Karpas-422 (cell line): ENCODE results near the gene RABL3. TPM values are rescaled to one million over a fixed set of nuclear protein-coding genes. Genes with fewer than 3 reads are reported as not detected.

Experiments
- DNase-seq: peaks from one replicate; pipeline ENCODE4 v3.0.0-alpha.2; 2015
- H2AFZ ChIP-seq: fragments of 200-600 bp; sonication (generic); 2 replicates; pipeline ENCODE4 v1.6.1; 2014; ENCODE audit warnings: antibody characterized with exemption, low read length, mixed read lengths
- H3K27ac ChIP-seq: fragments of 200-600 bp; sonication (generic); 2 replicates; pipeline ENCODE4 v1.5.1; 2014; ENCODE audit warnings: mild to moderate bottlenecking, low read length, moderate library complexity
- H3K27me3 ChIP-seq: fragments of 200-600 bp; sonication (generic); 2 replicates; pipeline ENCODE4 v1.6.1; 2014; ENCODE audit warnings: low read length, mixed read lengths
- H3K36me3 ChIP-seq: fragments of 200-600 bp; sonication (generic); 2 replicates; pipeline ENCODE4 v1.6.1; 2014; ENCODE audit warnings: low read length, mixed read lengths; ENCODE audit not compliant: insufficient read depth
- H3K4me1 ChIP-seq: fragments of 200-600 bp; sonication (generic); 2 replicates; pipeline ENCODE4 v1.6.1; 2014; ENCODE audit warnings: mild to moderate bottlenecking, low read length, mixed read lengths
- H3K4me2 ChIP-seq: fragments of 200-600 bp; sonication (generic); 2 replicates; pipeline ENCODE4 v1.6.1; 2014; ENCODE audit warnings: low read length, low read depth, mild to moderate bottlenecking; ENCODE audit not compliant: poor library complexity, severe bottlenecking
- H3K4me3 ChIP-seq: fragments of 200-600 bp; sonication (generic); 2 replicates; pipeline ENCODE4 v1.5.1; 2014; ENCODE audit warnings: mild to moderate bottlenecking, antibody characterized with exemption, low read length, mixed read lengths
- H3K79me2 ChIP-seq: fragments of 200-600 bp; sonication (generic); 2 replicates; pipeline ENCODE4 v1.6.1; 2014; ENCODE audit warnings: mild to moderate bottlenecking, low read length, mixed read lengths
- H3K9ac ChIP-seq: fragments of 200-600 bp; sonication (generic); 2 replicates; pipeline ENCODE4 v1.6.0; 2014; ENCODE audit warnings: low read length
- H3K9me2 ChIP-seq: fragments of 200-600 bp; sonication (generic), shearing (Covaris generic); replicated peaks from 2 replicates; pipeline ENCODE4 v1.6.0; 2014; ENCODE audit warnings: mild to moderate bottlenecking, low read length, moderate library complexity; ENCODE audit not compliant: insufficient read depth
- H3K9me3 ChIP-seq: fragments of 300-700, 200-600 bp; sonication (generic); 2 replicates; pipeline ENCODE4 v1.6.1; 2014; ENCODE audit warnings: low read length, mixed read lengths
- H4K20me1 ChIP-seq: fragments of 200-600 bp; sonication (generic); 2 replicates; pipeline ENCODE4 v1.6.1; 2014; ENCODE audit warnings: mild to moderate bottlenecking, antibody characterized with exemption, low read length, low read depth; ENCODE audit not compliant: insufficient read depth
- total RNA-seq: library from RNA; depleted of rRNA; stranded (reverse); fragments of >200 nt; shearing (Covaris generic); gene quantifications from 2 replicates; pipeline ENCODE4 v1.2.3, GENCODE V29; 2014; ENCODE audit warnings: low replicate concordance

The RABL3 gene
- total RNA-seq, 1 experiment from 2014 or later: 15.2 TPM

DNA sequence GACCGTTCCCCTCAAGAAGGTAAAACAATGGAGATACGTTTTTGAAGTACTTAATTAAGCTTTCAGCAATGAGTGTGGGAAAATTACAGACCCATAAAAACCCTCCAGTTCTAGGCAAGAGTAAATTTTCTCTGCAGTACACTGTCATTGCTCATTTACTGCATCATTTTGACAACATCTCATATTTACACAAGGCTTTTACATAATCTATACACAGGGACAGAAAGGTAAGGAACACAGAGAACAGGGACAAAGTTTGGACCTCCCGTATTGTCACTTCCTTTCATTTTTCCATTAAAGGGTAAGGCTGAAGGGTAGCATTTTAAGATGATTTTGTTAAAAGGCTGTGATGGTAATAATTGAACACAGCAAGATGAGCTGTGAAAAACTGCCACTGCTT lies 52.9 kb downstream of the RABL3 start:
- peaks cover 12% of the 10 kb centered on the region for H3K4me1 ChIP-seq
- no peaks in the 10 kb centered on the region for H3K9me3 ChIP-seq
- H2AFZ ChIP-seq: no peak overlapping the region
- no peak overlapping the region for H3K27ac ChIP-seq
- H3K4me2 ChIP-seq: no peak overlapping the region
- no peaks in the 10 kb centered on the region for H3K9me2 ChIP-seq
- no peak overlapping the region for H3K4me3 ChIP-seq
- no peaks in the 10 kb centered on the region for H3K36me3 ChIP-seq
- no peaks in the 10 kb centered on the region for H3K79me2 ChIP-seq
- no peak for DNase-seq
- H4K20me1 ChIP-seq: no peaks in the 10 kb centered on the region
- H3K27me3 ChIP-seq: no peaks in the 10 kb centered on the region
- no peak overlapping the region for H3K9ac ChIP-seq

DNA sequence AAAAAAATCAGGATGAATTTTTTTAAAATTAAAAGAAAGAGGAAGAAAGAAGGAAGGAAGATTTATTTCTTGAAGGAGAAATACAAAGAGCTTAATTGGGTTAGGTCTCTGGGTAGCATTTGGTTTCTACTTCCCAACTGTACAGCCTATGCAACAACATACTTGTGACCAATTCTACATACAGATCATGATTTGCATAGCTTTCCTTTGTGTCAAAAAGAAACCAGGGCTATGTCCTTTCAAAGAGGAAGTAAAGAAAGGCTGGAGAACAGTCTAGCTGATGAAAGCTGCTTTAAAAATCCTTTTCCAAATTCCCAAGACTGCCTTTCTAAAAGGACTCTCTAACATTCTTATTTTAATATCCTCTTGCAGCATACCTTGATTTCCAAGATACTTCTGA lies 54.2 kb downstream of the RABL3 start:
- Histone ChIP-seq H3K27ac (peak overlapping the region; percentile 77), H3K9me3 (no peaks in the 10 kb centered on the region), H3K79me2 (no peaks in the 10 kb centered on the region), H2AFZ (no peak overlapping the region), H4K20me1 (no peaks in the 10 kb centered on the region), H3K4me1 (peaks cover 12% of the 10 kb centered on the region), H3K9ac (peak overlapping the region; percentile 36; the same call in 1 of the 2 replicates), H3K36me3 (no peaks in the 10 kb centered on the region), H3K4me2 (peak overlapping the region; percentile 71), H3K9me2 (no peaks in the 10 kb centered on the region), H3K27me3 (no peaks in the 10 kb centered on the region), H3K4me3 (peak overlapping the region; percentile 40)
- DNase-seq: peak; percentile 72

GRCh38 chr3:120685411-120685810 lies 56.9 kb downstream of the RABL3 start:
- Histone ChIP-seq H3K9me2 (no peaks in the 10 kb centered on the region), H3K4me3 (no peak overlapping the region), H3K27me3 (no peaks in the 10 kb centered on the region), H3K36me3 (no peaks in the 10 kb centered on the region), H3K27ac (no peak overlapping the region), H4K20me1 (no peaks in the 10 kb centered on the region), H3K79me2 (no peaks in the 10 kb centered on the region), H3K9ac (no peak overlapping the region), H3K4me1 (peaks cover 12% of the 10 kb centered on the region), H2AFZ (no peak overlapping the region), H3K9me3 (no peaks in the 10 kb centered on the region), H3K4me2 (no peak overlapping the region)
- no peak for DNase-seq

GRCh38 chr3:120684896-120685295 lies 57.4 kb downstream of the RABL3 start:
- no peak overlapping the region for H3K9ac ChIP-seq
- no peak overlapping the region for H3K27ac ChIP-seq
- H3K79me2 ChIP-seq: no peaks in the 10 kb centered on the region
- no peaks in the 10 kb centered on the region for H4K20me1 ChIP-seq
- H3K4me1 ChIP-seq: peaks cover 12% of the 10 kb centered on the region
- no peaks in the 10 kb centered on the region for H3K9me3 ChIP-seq
- H3K4me3 ChIP-seq: no peak overlapping the region
- no peak overlapping the region for H3K4me2 ChIP-seq
- no peaks in the 10 kb centered on the region for H3K36me3 ChIP-seq
- no peak for DNase-seq
- no peak overlapping the region for H2AFZ ChIP-seq
- no peaks in the 10 kb centered on the region for H3K9me2 ChIP-seq
- H3K27me3 ChIP-seq: no peaks in the 10 kb centered on the region

DNA sequence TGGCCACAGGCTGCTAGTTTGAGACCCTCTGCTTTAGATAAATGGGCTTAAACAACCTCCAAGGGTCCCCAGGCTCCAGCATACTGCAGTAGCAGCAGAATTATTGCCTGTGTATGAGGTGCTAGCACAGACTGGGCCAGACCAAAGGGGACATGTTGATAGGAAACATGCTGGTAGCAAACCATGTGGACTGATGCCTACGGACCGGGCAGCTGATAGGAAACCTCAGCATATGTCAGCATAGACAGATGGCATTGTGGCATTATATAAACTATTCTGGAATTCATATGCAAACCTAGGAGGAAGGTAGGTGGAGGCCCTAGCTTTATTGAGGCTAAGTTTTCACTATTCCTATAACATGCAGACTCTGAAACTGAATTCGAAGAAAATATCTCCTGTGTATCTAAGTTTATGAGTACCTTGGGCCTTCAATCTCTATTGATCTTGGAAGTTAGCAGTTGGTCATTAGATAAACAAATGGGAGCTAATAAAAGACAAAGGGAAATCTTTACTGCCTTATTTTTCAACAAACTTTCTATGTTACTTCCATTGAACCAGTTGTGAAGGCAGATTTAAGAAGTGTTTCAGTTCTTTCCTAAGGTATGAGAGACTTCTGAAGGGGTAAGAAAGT lies 58.5 kb downstream of the RABL3 start:
- H4K20me1 ChIP-seq: no peaks in the 10 kb centered on the region
- no peaks in the 10 kb centered on the region for H3K79me2 ChIP-seq
- H3K4me2 ChIP-seq: no peak overlapping the region
- no peaks in the 10 kb centered on the region for H3K27me3 ChIP-seq
- no peak overlapping the region for H3K9ac ChIP-seq
- H3K36me3 ChIP-seq: no peaks in the 10 kb centered on the region
- H3K9me3 ChIP-seq: no peaks in the 10 kb centered on the region
- H2AFZ ChIP-seq: no peak overlapping the region
- H3K27ac ChIP-seq: no peak overlapping the region
- H3K9me2 ChIP-seq: no peaks in the 10 kb centered on the region
- H3K4me1 ChIP-seq: peaks cover 21% of the 10 kb centered on the region
- H3K4me3 ChIP-seq: no peak overlapping the region
- no peak for DNase-seq

- Histone ChIP-seq H3K79me2 (no peaks in the 10 kb centered on the region), H3K9me2 (no peaks in the 10 kb centered on the region), H3K4me3 (no peak overlapping the region), H3K9me3 (no peaks in the 10 kb centered on the region), H3K4me2 (no peak overlapping the region), H3K36me3 (no peaks in the 10 kb centered on the region), H2AFZ (no peak overlapping the region), H3K4me1 (peaks cover 21% of the 10 kb centered on the region), H3K9ac (no peak overlapping the region), H4K20me1 (no peaks in the 10 kb centered on the region), H3K27ac (no peak overlapping the region), H3K27me3 (no peaks in the 10 kb centered on the region)
- no peak for DNase-seq
These were observed 59.1 kb downstream of the RABL3 start for GRCh38 chr3:120683213-120683612.

GRCh38 chr3:120682095-120682681 lies 60.1 kb downstream of the RABL3 start, which contains the start of gene HGD:
HGD (minus strand) TSS chr3:120682239; CDS start chr3:120682111, 128 bp downstream.
- H3K9me3 ChIP-seq: no peaks in the 10 kb centered on the region; the same call in 1 of the 2 replicates
- H3K36me3 ChIP-seq: no peaks in the 10 kb centered on the region
- DNase-seq: no peak

DNA sequence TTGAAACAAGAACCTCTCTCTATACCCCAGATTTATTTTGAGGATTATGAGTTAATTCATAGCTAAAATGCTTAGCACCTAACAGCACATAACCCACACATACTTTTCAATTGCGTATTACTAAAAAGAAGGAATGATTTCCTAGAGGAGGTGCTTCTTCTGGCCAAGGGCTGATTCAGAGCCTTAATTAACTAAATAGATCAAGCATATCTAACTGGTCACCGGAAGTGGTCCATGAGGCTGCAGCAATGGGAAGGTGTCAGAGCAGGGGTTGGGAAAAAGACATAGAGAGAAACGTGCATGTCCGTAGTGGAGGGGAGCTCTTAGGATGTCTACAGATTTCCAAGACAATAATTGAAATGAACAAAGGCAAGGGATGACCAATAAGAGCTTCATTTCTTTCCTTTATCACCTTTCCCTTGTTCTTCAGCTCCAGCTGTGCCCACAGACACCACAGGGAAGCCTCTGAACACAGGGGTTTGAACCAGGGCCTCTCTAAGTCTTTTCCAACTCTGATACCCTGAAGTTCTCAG lies 60.7 kb downstream of the RABL3 start:
- DNase-seq: no peak
- Histone ChIP-seq H3K4me1 (peaks cover 19% of the 10 kb centered on the region), H3K36me3 (no peaks in the 10 kb centered on the region), H3K27ac (no peak overlapping the region), H3K4me2 (no peak overlapping the region), H3K9me3 (no peaks in the 10 kb centered on the region; the same call in 1 of the 2 replicates), H3K9ac (no peak overlapping the region), H4K20me1 (no peaks in the 10 kb centered on the region), H3K79me2 (no peaks in the 10 kb centered on the region), H3K4me3 (no peak overlapping the region), H2AFZ (no peak overlapping the region), H3K9me2 (no peaks in the 10 kb centered on the region), H3K27me3 (no peaks in the 10 kb centered on the region)

More at GRCh38 chr3:120682095-120682681, 60.1 kb downstream of the RABL3 start, which contains the start of gene HGD:
- Histone ChIP-seq H3K27ac (no peak within 1 kb of the TSS), H4K20me1 (no peaks in the 10 kb centered on the region), H3K4me3 (no peak within 1 kb of the TSS), H3K9me2 (no peaks in the 10 kb centered on the region), H3K4me2 (no peak within 1 kb of the TSS), H3K27me3 (no peaks in the 10 kb centered on the region), H2AFZ (no peak within 1 kb of the TSS), H3K79me2 (no peaks in the 10 kb centered on the region), H3K9ac (no peak within 1 kb of the TSS), H3K4me1 (peaks cover 19% of the 10 kb centered on the region)
